GM12874 (cell line): ENCODE data around the gene KRT74.

Experiments used
- TF ChIP-seq, protein P1 (sequence below): IDR thresholded peaks from 2 replicates; pipeline ENCODE4 v1.5.1; 2011; ENCODE audit warnings: low read depth, mild to moderate bottlenecking, control low read depth, low read length, moderate library complexity; ENCODE audit not compliant: insufficient read depth

Gene KRT74

DNA sequence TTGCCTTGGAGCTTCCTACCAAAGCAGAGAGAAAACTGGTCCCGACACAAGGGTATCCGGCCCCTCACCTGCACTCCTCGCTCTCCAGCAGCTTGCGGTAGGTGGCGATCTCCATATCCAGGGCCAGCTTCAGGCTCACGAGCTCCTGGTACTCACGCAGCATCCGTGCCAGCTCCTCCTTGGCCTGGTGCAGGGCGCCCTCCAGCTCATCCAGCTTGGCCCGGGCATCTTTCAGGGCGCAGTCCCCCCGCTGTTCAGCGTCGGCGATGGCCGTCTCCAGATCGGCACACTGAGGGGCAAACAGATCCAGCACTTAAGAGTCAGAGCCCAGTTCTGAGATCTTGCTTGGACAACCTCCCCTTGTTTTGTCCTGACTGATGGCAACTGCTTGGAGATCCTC, 13.9 kb upstream of the KRT74 start:
- TF ChIP-seq, protein P1, sequence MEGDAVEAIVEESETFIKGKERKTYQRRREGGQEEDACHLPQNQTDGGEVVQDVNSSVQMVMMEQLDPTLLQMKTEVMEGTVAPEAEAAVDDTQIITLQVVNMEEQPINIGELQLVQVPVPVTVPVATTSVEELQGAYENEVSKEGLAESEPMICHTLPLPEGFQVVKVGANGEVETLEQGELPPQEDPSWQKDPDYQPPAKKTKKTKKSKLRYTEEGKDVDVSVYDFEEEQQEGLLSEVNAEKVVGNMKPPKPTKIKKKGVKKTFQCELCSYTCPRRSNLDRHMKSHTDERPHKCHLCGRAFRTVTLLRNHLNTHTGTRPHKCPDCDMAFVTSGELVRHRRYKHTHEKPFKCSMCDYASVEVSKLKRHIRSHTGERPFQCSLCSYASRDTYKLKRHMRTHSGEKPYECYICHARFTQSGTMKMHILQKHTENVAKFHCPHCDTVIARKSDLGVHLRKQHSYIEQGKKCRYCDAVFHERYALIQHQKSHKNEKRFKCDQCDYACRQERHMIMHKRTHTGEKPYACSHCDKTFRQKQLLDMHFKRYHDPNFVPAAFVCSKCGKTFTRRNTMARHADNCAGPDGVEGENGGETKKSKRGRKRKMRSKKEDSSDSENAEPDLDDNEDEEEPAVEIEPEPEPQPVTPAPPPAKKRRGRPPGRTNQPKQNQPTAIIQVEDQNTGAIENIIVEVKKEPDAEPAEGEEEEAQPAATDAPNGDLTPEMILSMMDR = no peak

DNA sequence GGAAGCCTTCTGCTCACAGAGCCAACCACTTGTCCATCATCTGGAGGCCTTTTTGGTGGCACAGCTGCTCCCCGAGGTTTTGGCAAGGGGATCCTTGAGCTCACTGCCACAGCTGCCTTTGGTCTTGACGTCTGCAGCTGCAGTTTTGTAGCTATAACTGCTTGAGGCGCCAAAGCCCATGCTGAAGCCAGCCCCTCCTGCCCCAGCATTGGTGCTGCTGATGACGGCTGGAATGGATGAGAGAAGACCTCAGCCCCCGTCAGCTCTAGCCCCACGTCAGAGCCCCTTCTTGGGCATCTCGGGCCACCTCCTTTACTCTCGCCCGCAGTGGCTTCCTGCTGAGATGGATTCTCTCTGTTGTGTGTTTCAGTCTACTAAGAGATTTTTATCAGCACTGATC, 12.3 kb upstream of the KRT74 start:
- TF ChIP-seq, protein P1 = no peak

DNA sequence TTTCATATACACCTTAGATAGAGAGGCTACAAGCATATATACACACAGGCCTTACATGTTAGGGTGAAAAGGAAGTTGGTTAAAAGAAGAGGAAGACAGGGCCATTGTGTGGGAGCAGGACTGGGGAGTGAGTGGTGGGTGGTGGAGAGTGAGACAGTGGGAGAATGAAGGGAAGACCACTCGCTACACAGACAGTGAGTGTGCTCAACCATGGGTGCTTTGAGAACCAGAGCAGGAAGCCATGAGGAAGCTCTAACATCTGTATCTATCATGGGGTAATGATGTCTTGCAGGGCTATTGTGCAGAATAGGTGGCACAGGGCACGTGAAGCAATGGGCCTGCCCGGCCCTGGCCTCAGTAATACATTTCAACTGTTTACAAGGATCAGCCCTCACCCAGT, 11.4 kb upstream of the KRT74 start:
- TF ChIP-seq, protein P1 = no peak

DNA sequence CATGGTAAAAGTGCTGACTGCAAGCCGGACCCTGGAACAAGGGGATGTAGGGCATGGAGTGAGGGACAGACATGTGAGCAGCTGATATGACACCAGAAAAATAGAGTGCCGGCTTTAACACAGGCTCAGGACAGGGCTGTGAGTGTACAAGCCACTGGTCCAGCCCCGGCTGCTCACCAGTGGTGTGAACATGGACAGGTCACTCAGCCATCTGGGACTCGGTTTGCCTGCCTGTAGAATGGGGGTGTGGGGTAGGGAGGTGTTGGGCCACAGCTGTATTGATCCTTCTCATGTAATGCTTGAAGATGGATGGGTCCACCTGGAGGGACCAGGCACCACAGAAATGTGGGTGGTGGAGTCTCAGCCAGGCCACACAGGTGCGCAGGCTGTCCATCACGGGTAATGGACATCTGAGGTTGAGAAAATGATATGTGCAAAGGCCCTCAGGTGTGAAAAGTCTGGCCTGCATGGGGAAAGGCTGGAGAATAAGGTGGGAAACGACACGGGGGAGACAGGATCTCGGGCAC, 10.6 kb upstream of the KRT74 start:
- TF ChIP-seq, protein P1 = no peak

DNA sequence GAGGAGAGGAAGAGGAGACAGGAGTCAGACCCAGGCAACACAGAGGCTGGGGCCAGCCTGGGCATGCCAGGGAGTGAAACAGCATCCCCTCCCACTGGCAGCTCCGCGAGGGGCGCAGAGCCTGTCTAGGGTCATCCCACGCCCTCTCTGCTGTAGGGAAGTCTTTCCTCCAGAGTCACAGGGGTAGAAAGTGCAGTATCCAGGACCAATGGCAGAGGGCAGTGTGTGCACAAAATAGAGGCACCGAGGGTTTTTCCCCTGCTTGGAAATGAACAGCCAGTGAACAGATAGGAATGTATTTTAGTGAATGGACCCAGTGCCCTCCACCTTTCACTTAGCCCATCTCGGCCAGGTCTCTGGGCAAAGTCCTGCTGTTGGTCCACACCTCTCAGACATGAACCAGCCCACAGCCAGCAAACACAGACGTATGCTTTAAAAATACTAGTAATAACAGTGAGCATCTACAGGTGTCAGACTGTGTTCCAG, 9.4 kb upstream of the KRT74 start:
- TF ChIP-seq, protein P1 = peak; percentile 60

DNA sequence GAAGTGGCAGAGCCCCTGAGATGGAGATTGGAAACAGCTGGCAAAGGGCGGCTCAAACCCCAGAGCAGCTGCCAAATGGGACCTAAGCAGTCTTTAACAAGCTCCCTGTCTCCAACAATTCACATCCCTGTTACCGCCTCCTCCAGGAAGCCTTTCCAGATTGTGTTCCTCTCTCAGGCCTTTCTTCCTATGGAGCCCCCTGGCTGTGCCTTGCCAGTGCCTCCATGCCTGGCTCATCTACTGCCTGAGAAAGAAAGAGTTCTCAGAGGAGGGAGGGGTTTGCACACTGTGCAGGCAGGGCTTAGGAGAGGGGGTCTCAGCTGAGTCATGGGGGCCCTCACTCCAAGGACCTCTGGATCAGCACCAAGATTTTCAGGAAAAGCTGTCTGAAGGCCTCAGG, 8.8 kb upstream of the KRT74 start:
- TF ChIP-seq, protein P1 = no peak

DNA sequence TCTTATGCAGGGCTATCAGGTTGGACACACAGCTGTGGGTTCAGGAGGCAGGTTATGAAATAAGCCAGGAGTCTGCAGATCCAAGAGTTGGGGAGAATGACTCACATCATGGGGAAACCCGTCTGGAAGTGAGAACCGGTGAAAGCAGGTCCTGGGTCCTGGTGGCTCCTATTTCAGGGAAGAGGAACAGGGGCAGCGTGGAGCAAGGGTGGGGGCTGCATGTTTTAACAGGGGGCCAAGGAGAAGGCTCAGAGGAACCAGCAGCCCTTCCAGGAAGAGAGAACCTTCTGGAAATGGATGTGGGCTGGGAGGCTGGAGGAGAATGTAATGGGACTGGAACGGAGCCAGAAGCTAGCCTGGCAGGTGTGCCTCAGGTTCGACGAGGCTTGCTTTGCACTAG, 7.8 kb upstream of the KRT74 start:
- TF ChIP-seq, protein P1 = no peak
